Measurements from ENCODE around the gene ERLEC1.

DNA sequence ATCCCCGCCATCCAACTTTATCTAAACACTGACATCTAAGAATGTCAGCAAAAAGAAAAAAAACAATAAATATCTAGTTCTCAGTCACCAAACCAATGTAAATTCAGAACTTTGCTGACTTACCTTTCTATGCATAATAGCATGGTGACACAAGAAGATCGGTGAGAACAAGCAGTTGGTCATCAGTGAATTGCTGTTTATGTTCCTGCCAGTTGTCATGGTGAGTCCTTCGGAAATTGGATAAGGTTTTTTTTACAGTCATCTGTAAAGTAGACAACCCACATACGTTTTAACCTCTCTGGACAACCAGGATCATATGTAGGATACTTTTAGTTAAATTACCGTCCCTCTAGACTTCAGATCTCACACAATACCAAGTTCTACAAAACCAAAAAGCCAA is 79.1 kb downstream of the ERLEC1 start:
- TF ChIP-seq, protein P1, sequence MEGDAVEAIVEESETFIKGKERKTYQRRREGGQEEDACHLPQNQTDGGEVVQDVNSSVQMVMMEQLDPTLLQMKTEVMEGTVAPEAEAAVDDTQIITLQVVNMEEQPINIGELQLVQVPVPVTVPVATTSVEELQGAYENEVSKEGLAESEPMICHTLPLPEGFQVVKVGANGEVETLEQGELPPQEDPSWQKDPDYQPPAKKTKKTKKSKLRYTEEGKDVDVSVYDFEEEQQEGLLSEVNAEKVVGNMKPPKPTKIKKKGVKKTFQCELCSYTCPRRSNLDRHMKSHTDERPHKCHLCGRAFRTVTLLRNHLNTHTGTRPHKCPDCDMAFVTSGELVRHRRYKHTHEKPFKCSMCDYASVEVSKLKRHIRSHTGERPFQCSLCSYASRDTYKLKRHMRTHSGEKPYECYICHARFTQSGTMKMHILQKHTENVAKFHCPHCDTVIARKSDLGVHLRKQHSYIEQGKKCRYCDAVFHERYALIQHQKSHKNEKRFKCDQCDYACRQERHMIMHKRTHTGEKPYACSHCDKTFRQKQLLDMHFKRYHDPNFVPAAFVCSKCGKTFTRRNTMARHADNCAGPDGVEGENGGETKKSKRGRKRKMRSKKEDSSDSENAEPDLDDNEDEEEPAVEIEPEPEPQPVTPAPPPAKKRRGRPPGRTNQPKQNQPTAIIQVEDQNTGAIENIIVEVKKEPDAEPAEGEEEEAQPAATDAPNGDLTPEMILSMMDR (conservative IDR thresholded peaks at IDR 0.05; ENCODE audit: low read length), result no peak
- TF ChIP-seq EZH2phosphoT487 (IDR thresholded peaks at IDR 0.05; ENCODE audit: borderline replicate concordance), result no peak

Measured in Loucy (cell line).